ES-I3 (cell line): ENCODE results near the gene DNAJC15.

Source experiments
- H3K36me3 ChIP-seq: 2 replicates; pipeline ENCODE4 v1.6.1; 2013; ENCODE audit warnings: mild to moderate bottlenecking, low read length, control low read depth, moderate library complexity; ENCODE audit not compliant: insufficient read depth
- H3K4me1 ChIP-seq: 2 replicates; pipeline ENCODE4 v1.6.1; 2013; ENCODE audit warnings: mild to moderate bottlenecking, control low read depth, low read length; ENCODE audit not compliant: insufficient read depth
- H3K9ac ChIP-seq: 2 replicates; pipeline ENCODE4 v1.6.1; 2013; ENCODE audit warnings: low read depth, mild to moderate bottlenecking, low read length, moderate library complexity
- H3K9me3 ChIP-seq: 2 replicates; pipeline ENCODE4 v1.6.1; 2013; ENCODE audit warnings: mild to moderate bottlenecking, low read length, moderate library complexity; ENCODE audit not compliant: control insufficient read depth, insufficient read depth

DNAJC15 gene

GRCh38 chr13:43077461-43077860 lies 54.1 kb downstream of the DNAJC15 start:
- Histone ChIP-seq H3K9ac (no peak overlapping the region), H3K36me3 (no peaks in the 10 kb centered on the region), H3K4me1 (peaks cover 8% of the 10 kb centered on the region), H3K9me3 (no peaks in the 10 kb centered on the region)

- Histone ChIP-seq H3K4me1 (peaks cover 7% of the 10 kb centered on the region; the same call in 1 of the 2 replicates), H3K9ac (no peak overlapping the region), H3K36me3 (no peaks in the 10 kb centered on the region), H3K9me3 (no peaks in the 10 kb centered on the region)
These were observed 54.5 kb downstream of the DNAJC15 start for GRCh38 chr13:43077906-43078305.

- peaks cover 7% of the 10 kb centered on the region; the same call in 1 of the 2 replicates for H3K4me1 ChIP-seq
- no peaks in the 10 kb centered on the region for H3K9me3 ChIP-seq
These were observed 55.0 kb downstream of the DNAJC15 start for GRCh38 chr13:43078399-43078798.

GRCh38 chr13:43079392-43079931 lies 56.1 kb downstream of the DNAJC15 start:
- Histone ChIP-seq H3K4me1 (peaks cover 7% of the 10 kb centered on the region; the same call in 1 of the 2 replicates), H3K36me3 (no peaks in the 10 kb centered on the region), H3K9me3 (no peaks in the 10 kb centered on the region), H3K9ac (no peak overlapping the region)

More at GRCh38 chr13:43078399-43078798, 55.0 kb downstream of the DNAJC15 start:
- Histone ChIP-seq H3K36me3 (no peaks in the 10 kb centered on the region), H3K9ac (no peak overlapping the region)

GRCh38 chr13:43080199-43080598 lies 56.8 kb downstream of the DNAJC15 start:
- H3K36me3 ChIP-seq, result no peaks in the 10 kb centered on the region
- no peak overlapping the region for H3K9ac ChIP-seq
- peaks cover 7% of the 10 kb centered on the region; the same call in 1 of the 2 replicates for H3K4me1 ChIP-seq
- no peaks in the 10 kb centered on the region for H3K9me3 ChIP-seq

- H3K9ac ChIP-seq, result no peak overlapping the region
- no peaks in the 10 kb centered on the region for H3K36me3 ChIP-seq
- no peaks in the 10 kb centered on the region for H3K9me3 ChIP-seq
- peaks cover 7% of the 10 kb centered on the region; the same call in 1 of the 2 replicates for H3K4me1 ChIP-seq
These were observed 58.5 kb downstream of the DNAJC15 start for GRCh38 chr13:43081866-43082265.

- no peaks in the 10 kb centered on the region for H3K4me1 ChIP-seq
- H3K9ac ChIP-seq, result no peak overlapping the region
- H3K9me3 ChIP-seq, result no peaks in the 10 kb centered on the region
- H3K36me3 ChIP-seq, result no peaks in the 10 kb centered on the region
These were observed 60.4 kb downstream of the DNAJC15 start for GRCh38 chr13:43083750-43084149.

GRCh38 chr13:43085545-43085944 lies 62.2 kb downstream of the DNAJC15 start:
- Histone ChIP-seq H3K36me3 (no peaks in the 10 kb centered on the region), H3K9ac (no peak overlapping the region), H3K4me1 (no peaks in the 10 kb centered on the region), H3K9me3 (no peaks in the 10 kb centered on the region; the same call in 1 of the 2 replicates)

GRCh38 chr13:43086181-43086580 lies 62.8 kb downstream of the DNAJC15 start:
- Histone ChIP-seq H3K36me3 (no peaks in the 10 kb centered on the region), H3K9me3 (no peaks in the 10 kb centered on the region; the same call in 1 of the 2 replicates), H3K9ac (no peak overlapping the region), H3K4me1 (no peaks in the 10 kb centered on the region)

- Histone ChIP-seq H3K36me3 (no peaks in the 10 kb centered on the region), H3K9me3 (no peaks in the 10 kb centered on the region; the same call in 1 of the 2 replicates), H3K4me1 (no peaks in the 10 kb centered on the region), H3K9ac (no peak overlapping the region)
These were observed 64.7 kb downstream of the DNAJC15 start for GRCh38 chr13:43088093-43088511.

- Histone ChIP-seq H3K9ac (no peak overlapping the region), H3K9me3 (no peaks in the 10 kb centered on the region; the same call in 1 of the 2 replicates), H3K4me1 (no peaks in the 10 kb centered on the region), H3K36me3 (no peaks in the 10 kb centered on the region)
These were observed 66.6 kb downstream of the DNAJC15 start for GRCh38 chr13:43089912-43090498.

- H3K9ac ChIP-seq, result no peak overlapping the region
- H3K4me1 ChIP-seq, result no peaks in the 10 kb centered on the region
- no peaks in the 10 kb centered on the region for H3K36me3 ChIP-seq
- no peaks in the 10 kb centered on the region; the same call in 1 of the 2 replicates for H3K9me3 ChIP-seq
These were observed 71.5 kb downstream of the DNAJC15 start for GRCh38 chr13:43094901-43095300.

GRCh38 chr13:43095771-43096719 lies 72.7 kb downstream of the DNAJC15 start:
- Histone ChIP-seq H3K9me3 (no peaks in the 10 kb centered on the region), H3K9ac (no peak overlapping the region), H3K4me1 (no peaks in the 10 kb centered on the region), H3K36me3 (no peaks in the 10 kb centered on the region)

GRCh38 chr13:43100667-43101066 lies 77.3 kb downstream of the DNAJC15 start:
- no peaks in the 10 kb centered on the region for H3K36me3 ChIP-seq
- no peaks in the 10 kb centered on the region for H3K9me3 ChIP-seq
- H3K9ac ChIP-seq, result no peak overlapping the region
- H3K4me1 ChIP-seq, result no peaks in the 10 kb centered on the region
